Upper lobe of left lung (tissue), 6 donors: ENCODE data around the gene HIGD1B. TPM values are rescaled to one million over a fixed set of nuclear protein-coding genes. Genes with fewer than 3 reads are reported as not detected.
A peak's percentile ranks its signal among the peaks of the same experiment; 100 is the strongest.

Experiments
- ATAC-seq, 2 donors: fragments of 200-7000 bp; cut with Tn5 transposase; one replicate each; pipeline ENCODE4 v1.9.1; 2022; ENCODE audit warnings: mild to moderate bottlenecking in 2 of 2, moderate library complexity in 2 of 2; ENCODE audit not compliant: low FRiP score in 2 of 2
- DNase-seq, 2 donors: peaks; one replicate each; pipeline ENCODE4 v3.0.0-alpha.2; 2019 to 2020
- H3K27ac ChIP-seq, 4 donors: fragments of 200-600 bp; sonication (generic); one replicate each; pipeline ENCODE4 v1.5.1; 2016 to 2019
- H3K27me3 ChIP-seq, 4 donors: fragments of 200-600 bp; sonication (generic); one replicate each; pipeline ENCODE4 v1.5.1; 2017 to 2019
- H3K36me3 ChIP-seq, 4 donors: fragments of 200-600 bp; sonication (generic); one replicate each; pipeline ENCODE4 v1.5.1; 2016 to 2019
- H3K4me1 ChIP-seq, 4 donors: fragments of 200-600 bp; sonication (generic); one replicate each; pipeline ENCODE4 v1.5.1; 2018 to 2019
- H3K4me3 ChIP-seq, 4 donors: fragments of 200-600 bp; sonication (generic); one replicate each; pipeline ENCODE4 v1.5.1; 2017 to 2019; ENCODE audit warnings: mild to moderate bottlenecking in 2 of 4, moderate library complexity in 1 of 4
- H3K9me3 ChIP-seq, 4 donors: fragments of 200-600 bp; sonication (generic); one replicate each; pipeline ENCODE4 v1.5.1; 2018 to 2019
- EP300 ChIP-seq, 4 donors: sonication (generic); formaldehyde crosslinking; IDR thresholded peaks; one replicate each; pipeline ENCODE4 v1.5.1; 2017; ENCODE audit warnings: antibody characterized with exemption in 4 of 4, control low read depth in 2 of 4
- POLR2A ChIP-seq, 4 donors: fragments of 450-650 bp; IDR thresholded peaks; one replicate each; pipeline ENCODE4 v1.5.1; 2016 to 2017; ENCODE audit warnings: antibody characterized with exemption in 4 of 4, mild to moderate bottlenecking in 2 of 4
- POLR2AphosphoS5 ChIP-seq, 2 donors: sonication (generic); formaldehyde crosslinking; IDR thresholded peaks; one replicate each; pipeline ENCODE4 v1.5.1; 2017; ENCODE audit warnings: antibody characterized with exemption in 2 of 2
- WGBS, 2 donors: methylation state at CpG; one replicate each; pipeline ENCODE4 v1.1.5; 2017 to 2018; 5-methylcytosine and 5-hydroxymethylcytosine counted together
- total RNA-seq, 6 donors: library from RNA; depleted of rRNA in 4 of 6; stranded (reverse); fragments of >200 nt in 4 of 6; gene quantifications; one replicate each; pipeline versions ENCODE4 v1.1.0 to v1.2.1, GENCODE V29; 2016 to 2021
- TF ChIP-seq, protein P1 (sequence below), 6 experiments: fragments of 450-650 bp in 4 of 6; fragments of 200-600 bp in 2 of 6; sonication (generic) in 2 of 6; IDR thresholded peaks; one replicate each; pipeline ENCODE4 v1.5.1; 2016 to 2019; ENCODE audit warnings: antibody characterized with exemption in 6 of 6
- donor health status: DM: no; HTN: no; CAD: no; lungs with moderate emphysema.
- donor health status: DM: no; HTN: yes; CAD: no; lungs with severe emphysema.

The HIGD1B gene
- total RNA-seq, 6 donors from 2014 or later: 1.9 to 33.3 (median 15.9) TPM; not detected in 1

DNA sequence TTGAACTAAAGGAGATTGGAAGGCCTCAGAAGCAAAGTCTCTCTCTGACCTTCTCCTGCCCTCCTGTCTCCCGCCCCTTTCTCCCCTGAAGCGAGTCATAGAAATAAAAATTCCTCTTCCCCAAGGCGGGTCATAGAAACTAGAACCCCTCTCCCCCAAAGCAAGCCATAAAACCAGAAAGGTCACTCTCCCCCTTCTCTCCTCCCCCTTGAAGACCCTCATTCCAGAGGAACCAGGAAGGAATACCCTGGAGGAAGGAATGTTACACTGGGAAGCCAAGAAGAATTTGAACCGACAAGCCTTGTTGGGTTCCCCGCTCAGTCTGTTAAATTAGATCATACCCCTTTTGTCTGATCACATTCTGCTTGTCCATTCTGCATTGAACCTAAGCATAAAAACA lies 14.9 kb upstream of the HIGD1B start:
- no peak overlapping the region for H3K4me3 ChIP-seq
- no peak overlapping the region for H3K27ac ChIP-seq
- no peak for DNase-seq
- no peaks in the 10 kb centered on the region for H3K36me3 ChIP-seq
- WGBS, 2 donors: 86 to 89% methylated on average over 5 of the region's 5 CpGs
- TF ChIP-seq POLR2AphosphoS5 (IDR thresholded peaks at IDR 0.05) (no peak), EP300 (IDR thresholded peaks at IDR 0.05) (no peak), POLR2A (IDR thresholded peaks at IDR 0.05) (no peak)
- TF ChIP-seq, protein P1, sequence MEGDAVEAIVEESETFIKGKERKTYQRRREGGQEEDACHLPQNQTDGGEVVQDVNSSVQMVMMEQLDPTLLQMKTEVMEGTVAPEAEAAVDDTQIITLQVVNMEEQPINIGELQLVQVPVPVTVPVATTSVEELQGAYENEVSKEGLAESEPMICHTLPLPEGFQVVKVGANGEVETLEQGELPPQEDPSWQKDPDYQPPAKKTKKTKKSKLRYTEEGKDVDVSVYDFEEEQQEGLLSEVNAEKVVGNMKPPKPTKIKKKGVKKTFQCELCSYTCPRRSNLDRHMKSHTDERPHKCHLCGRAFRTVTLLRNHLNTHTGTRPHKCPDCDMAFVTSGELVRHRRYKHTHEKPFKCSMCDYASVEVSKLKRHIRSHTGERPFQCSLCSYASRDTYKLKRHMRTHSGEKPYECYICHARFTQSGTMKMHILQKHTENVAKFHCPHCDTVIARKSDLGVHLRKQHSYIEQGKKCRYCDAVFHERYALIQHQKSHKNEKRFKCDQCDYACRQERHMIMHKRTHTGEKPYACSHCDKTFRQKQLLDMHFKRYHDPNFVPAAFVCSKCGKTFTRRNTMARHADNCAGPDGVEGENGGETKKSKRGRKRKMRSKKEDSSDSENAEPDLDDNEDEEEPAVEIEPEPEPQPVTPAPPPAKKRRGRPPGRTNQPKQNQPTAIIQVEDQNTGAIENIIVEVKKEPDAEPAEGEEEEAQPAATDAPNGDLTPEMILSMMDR (IDR thresholded peaks at IDR 0.05): no peak
- peaks cover 0 to 24% (median 8%) of the 10 kb centered on the region in 4 donors for H3K27me3 ChIP-seq
- no peak for ATAC-seq
- no peaks in the 10 kb centered on the region for H3K9me3 ChIP-seq
- peaks cover 9 to 26% (median 15%) of the 10 kb centered on the region in 4 donors for H3K4me1 ChIP-seq

DNA sequence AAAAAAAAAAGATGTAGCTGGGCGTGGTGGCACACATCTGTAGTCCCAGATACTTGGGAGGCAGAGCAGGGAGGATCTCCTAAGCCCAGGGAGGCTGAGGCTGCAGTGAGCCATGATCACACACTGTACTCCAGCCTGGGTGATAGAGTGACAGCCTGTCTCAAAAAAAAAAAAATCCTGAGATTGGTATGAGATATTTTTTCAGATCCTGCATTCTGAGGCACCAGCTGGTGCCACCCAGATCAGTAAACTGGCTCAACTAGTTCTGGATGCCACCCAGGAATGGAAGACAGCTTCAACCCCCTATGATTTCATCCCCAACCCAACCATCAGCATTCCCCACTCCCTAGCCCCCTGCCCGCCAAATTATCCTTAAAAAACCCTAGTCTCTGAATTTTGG lies 10.5 kb upstream of the HIGD1B start:
- WGBS, 2 donors: 65 to 82% methylated on average over 2 of the region's 2 CpGs
- Histone ChIP-seq H3K9me3 (no peaks in the 10 kb centered on the region), H3K27me3 (no peaks in the 10 kb centered on the region), H3K27ac (no peak overlapping the region), H3K36me3 (no peaks in the 10 kb centered on the region), H3K4me3 (no peak overlapping the region), H3K4me1 (no peaks in the 10 kb centered on the region)
- TF ChIP-seq POLR2AphosphoS5 (IDR thresholded peaks at IDR 0.05) (no peak), POLR2A (IDR thresholded peaks at IDR 0.05) (no peak)
- DNase-seq (no peak), ATAC-seq (no peak)

- Histone ChIP-seq H3K9me3 (no peaks in the 10 kb centered on the region), H3K4me3 (no peak overlapping the region), H3K4me1 (no peaks in the 10 kb centered on the region), H3K27me3 (no peaks in the 10 kb centered on the region), H3K27ac (no peak overlapping the region), H3K36me3 (no peaks in the 10 kb centered on the region)
- no peak for TF ChIP-seq POLR2A (IDR thresholded peaks at IDR 0.05)
- no peak for DNase-seq
- ATAC-seq: no peak
- WGBS, 2 donors: 81 to 85% methylated on average over 4 of the region's 4 CpGs
Observed at GRCh38 chr17:44840274-44840673, 7.4 kb upstream of the HIGD1B start.

- H3K36me3 ChIP-seq: no peaks in the 10 kb centered on the region
- ATAC-seq: no peak
- no peak for TF ChIP-seq POLR2AphosphoS5 (IDR thresholded peaks at IDR 0.05)
- TF ChIP-seq POLR2A (IDR thresholded peaks at IDR 0.05): no peak
- TF ChIP-seq, protein P1 (IDR thresholded peaks at IDR 0.05): no peak
- no peak for TF ChIP-seq EP300 (IDR thresholded peaks at IDR 0.05)
- DNase-seq: no peak
- H3K27ac ChIP-seq: no peak overlapping the region
- no peaks in the 10 kb centered on the region for H3K9me3 ChIP-seq
- 74 to 81% methylated on average over 3 of the region's 3 CpGs for WGBS, 2 donors
- H3K27me3 ChIP-seq: no peaks in the 10 kb centered on the region
- no peak overlapping the region for H3K4me3 ChIP-seq
- no peaks in the 10 kb centered on the region for H3K4me1 ChIP-seq
Observed at GRCh38 chr17:44840936-44841335, 6.7 kb upstream of the HIGD1B start.

DNA sequence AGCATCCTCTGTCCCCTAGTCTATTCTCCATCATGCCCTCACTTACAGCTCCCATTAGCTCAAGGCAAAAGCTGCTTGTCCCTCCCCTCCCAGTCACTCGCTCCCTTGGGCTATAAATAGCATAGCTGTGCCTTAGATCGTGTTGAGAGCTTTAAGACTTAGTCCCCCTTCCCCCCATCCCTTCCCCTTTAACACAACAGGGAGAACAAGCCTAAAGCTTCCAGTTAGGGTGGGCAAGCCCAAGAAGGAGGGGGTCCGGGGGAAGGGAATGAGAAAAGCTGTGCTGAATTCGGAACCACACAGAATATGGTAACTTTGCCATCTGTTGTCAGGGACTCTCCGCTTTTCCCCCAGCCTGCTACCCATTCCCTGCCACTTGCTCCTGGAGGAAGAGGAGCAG lies 4.9 kb upstream of the HIGD1B start:
- Histone ChIP-seq H3K9me3 (no peaks in the 10 kb centered on the region), H3K36me3 (no peaks in the 10 kb centered on the region), H3K4me1 (no peaks in the 10 kb centered on the region), H3K27me3 (no peaks in the 10 kb centered on the region), H3K4me3 (no peak overlapping the region), H3K27ac (peak overlapping the region in 2 of 4 donors; percentile 14 to 30)
- no peak for DNase-seq
- TF ChIP-seq EP300 (IDR thresholded peaks at IDR 0.05) (no peak), POLR2AphosphoS5 (IDR thresholded peaks at IDR 0.05) (no peak), POLR2A (IDR thresholded peaks at IDR 0.05) (no peak)
- TF ChIP-seq, protein P1 (IDR thresholded peaks at IDR 0.05): no peak
- WGBS, 2 donors: 42 to 52% methylated on average over 5 of the region's 5 CpGs
- ATAC-seq: no peak

- H3K4me1 ChIP-seq: no peaks in the 10 kb centered on the region
- H3K36me3 ChIP-seq: no peaks in the 10 kb centered on the region
- H3K27ac ChIP-seq: peak overlapping the region in 2 of 4 donors; percentile 15 to 49
- no peak overlapping the region for H3K4me3 ChIP-seq
- no peaks in the 10 kb centered on the region for H3K9me3 ChIP-seq
- ATAC-seq (no peak), DNase-seq (no peak)
- H3K27me3 ChIP-seq: no peaks in the 10 kb centered on the region
- WGBS, 2 donors: 47 to 60% methylated on average over 1 of the region's 1 CpG
- TF ChIP-seq POLR2AphosphoS5 (IDR thresholded peaks at IDR 0.05): no peak
- peak in 2 of 4 donors; percentile 20 to 36 for TF ChIP-seq EP300 (IDR thresholded peaks at IDR 0.05)
Observed at GRCh38 chr17:44844390-44844830, 3.3 kb upstream of the HIGD1B start.
